ELR (cell line): ENCODE data around the gene TMEM100.

ENCODE experiments used
- DNase-seq: peaks from one replicate; pipeline ENCODE4 v3.0.0-alpha.2; 2015; ENCODE audit warnings: low read depth

Gene TMEM100

GRCh38 chr17:55743103-55743679 is 20.5 kb upstream of the TMEM100 start:
- peak; percentile 73 for DNase-seq

GRCh38 chr17:55742272-55743102 is 19.8 kb upstream of the TMEM100 start:
- DNase-seq, result no peak

- DNase-seq, result no peak
Measured at GRCh38 chr17:55741356-55741700, 18.7 kb upstream of the TMEM100 start.

- no peak for DNase-seq
Measured at GRCh38 chr17:55740511-55741355, 18.1 kb upstream of the TMEM100 start.

- DNase-seq, result no peak
Measured at GRCh38 chr17:55737976-55738501, 15.4 kb upstream of the TMEM100 start.

GRCh38 chr17:55735731-55736405 is 13.2 kb upstream of the TMEM100 start:
- peak; percentile 70 for DNase-seq

GRCh38 chr17:55734128-55734781 is 11.6 kb upstream of the TMEM100 start:
- DNase-seq, result peak; percentile 72

GRCh38 chr17:55731586-55732250 is 9.1 kb upstream of the TMEM100 start:
- peak; percentile 17 for DNase-seq

- DNase-seq, result no peak
Measured at GRCh38 chr17:55730808-55731207, 8.1 kb upstream of the TMEM100 start.

- no peak for DNase-seq
Measured at GRCh38 chr17:55730380-55730779, 7.7 kb upstream of the TMEM100 start.

GRCh38 chr17:55729484-55729883 is 6.8 kb upstream of the TMEM100 start:
- DNase-seq, result no peak

- no peak for DNase-seq
Measured at GRCh38 chr17:55728833-55729232, 6.2 kb upstream of the TMEM100 start.

- no peak for DNase-seq
Measured at GRCh38 chr17:55728361-55728760, 5.7 kb upstream of the TMEM100 start.

GRCh38 chr17:55727920-55728319 is 5.3 kb upstream of the TMEM100 start:
- peak; percentile 37 for DNase-seq

GRCh38 chr17:55727275-55727674 is 4.6 kb upstream of the TMEM100 start:
- DNase-seq, result no peak

- DNase-seq, result peak; percentile 78
Measured at GRCh38 chr17:55726440-55726839, 3.8 kb upstream of the TMEM100 start.

GRCh38 chr17:55723488-55723848 is 804 bp upstream of the TMEM100 start:
- DNase-seq, result no peak

GRCh38 chr17:55722016-55722736 is 488 bp downstream of the TMEM100 start:
- no peak for DNase-seq

- DNase-seq, result no peak
Measured at GRCh38 chr17:55720919-55721836, 1.5 kb downstream of the TMEM100 start.
